H1 (cell line): ENCODE results near the gene TADA3. TPM values are rescaled to one million over a fixed set of nuclear protein-coding genes. Genes with fewer than 3 reads are reported as not detected.

Experiments used
- CTCF ChIA-PET: fragments of 300-600 bp; sonication (Branson Sonifier 250); formaldehyde crosslinking; loops from one replicate; lab custom pipeline; 2021; ENCODE audit not compliant: partially characterized antibody; lab: Charles Lee
- POLR2A ChIA-PET: fragments of 300-600 bp; sonication (Branson Sonifier 250); formaldehyde crosslinking; loops from one replicate; lab custom pipeline; 2021; ENCODE audit warnings: inconsistent platforms; ENCODE audit not compliant: partially characterized antibody; lab: Charles Lee
- DNase-seq, 2 experiments: peaks; one replicate each; pipeline versions ENCODE4 v3.0.0 to v3.0.0-alpha.2; 2010 to 2022; ENCODE audit warnings: low spot score in 2 of 2, low read depth in 1 of 2, mixed read lengths in 1 of 2
- FAIRE-seq: peaks from 2 replicates; lab custom pipeline; 2011; peaks lifted over from hg19 to GRCh38; lab: Jason Lieb, UNC
- H2AFZ ChIP-seq: 2 replicates; pipeline ENCODE4 v1.8.1; 2012; ENCODE audit warnings: low read length, inconsistent platforms
- H2AK5ac ChIP-seq: 2 replicates; pipeline ENCODE4 v1.6.1; 2013; ENCODE audit warnings: low read depth, low read length
- H2BK120ac ChIP-seq: replicated peaks from 2 replicates; pipeline ENCODE3; 2013; ENCODE audit warnings: low read depth, low read length, inconsistent platforms
- H2BK12ac ChIP-seq: 2 replicates; pipeline ENCODE4 v1.6.1; 2013; ENCODE audit warnings: low read depth, low read length
- H2BK15ac ChIP-seq: 2 replicates; pipeline ENCODE4 v1.6.1; 2013; ENCODE audit warnings: low read length
- H2BK20ac ChIP-seq: 2 replicates; pipeline ENCODE4 v1.6.1; 2013; ENCODE audit warnings: low read length
- H2BK5ac ChIP-seq: 2 replicates; pipeline ENCODE4 v1.6.1; 2013; ENCODE audit warnings: low read depth, low read length
- H3K14ac ChIP-seq: 2 replicates; pipeline ENCODE4 v1.6.1; 2013; ENCODE audit warnings: inconsistent platforms; ENCODE audit not compliant: insufficient read length
- H3K18ac ChIP-seq: 2 replicates; pipeline ENCODE4 v1.6.1; 2013; ENCODE audit warnings: low read length; ENCODE audit errors: extremely low read depth
- H3K23ac ChIP-seq: 2 replicates; pipeline ENCODE4 v1.6.1; 2013; ENCODE audit warnings: inconsistent platforms; ENCODE audit not compliant: insufficient read length
- H3K23me2 ChIP-seq: 2 replicates; pipeline ENCODE4 v1.6.1; 2013; ENCODE audit warnings: low read depth, low read length
- H3K27ac ChIP-seq: 2 replicates; pipeline ENCODE4 v1.6.1; 2011; ENCODE audit warnings: low read depth, low read length, inconsistent platforms
- H3K27me3 ChIP-seq, 4 experiments: replicated peaks in 1 of 4; 1 replicate in 1 of 4; 2 replicates in 3 of 4; pipeline versions ENCODE4 v1.6.1 to v1.8.1; 2011 to 2013; ENCODE audit warnings: low read length in 3 of 4, mild to moderate bottlenecking in 3 of 4, inconsistent platforms in 2 of 4, mixed read lengths in 2 of 4, moderate library complexity in 1 of 4; ENCODE audit not compliant: control insufficient read depth in 3 of 4, insufficient read depth in 3 of 4; ENCODE audit errors: extremely low read depth in 1 of 4
- H3K36me3 ChIP-seq, 4 experiments: 2 replicates each; pipeline versions ENCODE4 v1.6.1 to v1.8.1; 2011 to 2013; ENCODE audit warnings: mild to moderate bottlenecking in 4 of 4, low read length in 3 of 4, moderate library complexity in 2 of 4, control low read depth in 1 of 4, inconsistent platforms in 1 of 4; ENCODE audit not compliant: insufficient read depth in 4 of 4, control insufficient read depth in 2 of 4
- H3K4ac ChIP-seq: replicated peaks from 2 replicates; pipeline ENCODE3; 2013; ENCODE audit warnings: low read length, low read depth, mixed read lengths, inconsistent platforms; ENCODE audit not compliant: insufficient read length
- H3K4me1 ChIP-seq, 4 experiments: replicated peaks in 1 of 4; 1 replicate in 1 of 4; 2 replicates in 3 of 4; pipeline versions ENCODE4 v1.6.1 to v1.8.1; 2011 to 2013; ENCODE audit warnings: low read length in 3 of 4, inconsistent platforms in 2 of 4, mixed read lengths in 1 of 4; ENCODE audit not compliant: insufficient read depth in 4 of 4, control insufficient read depth in 3 of 4
- H3K4me2 ChIP-seq, 2 experiments: 2 replicates each; pipeline versions ENCODE4 v1.6.1 to v1.8.1; 2011 to 2013; ENCODE audit warnings: low read depth in 2 of 2, low read length in 2 of 2, control low read depth in 1 of 2, inconsistent platforms in 1 of 2, mild to moderate bottlenecking in 1 of 2; ENCODE audit not compliant: insufficient read depth in 1 of 2
- H3K4me3 ChIP-seq, 4 experiments: fragments of 200-600, 300-600 bp in 1 of 4; sonication (generic), shearing (Covaris generic), sonication (Bioruptor Twin) in 1 of 4; 2 replicates each; pipeline versions ENCODE4 v1.5.1 to v1.8.1; 2011 to 2016; ENCODE audit warnings: low read length in 4 of 4, low read depth in 3 of 4, control low read depth in 2 of 4, inconsistent platforms in 2 of 4, mild to moderate bottlenecking in 2 of 4, mixed read lengths in 1 of 4, moderate library complexity in 1 of 4; ENCODE audit not compliant: insufficient read depth in 2 of 4; ENCODE audit errors: extremely low read depth in 1 of 4
- H3K56ac ChIP-seq: replicated peaks from 2 replicates; pipeline ENCODE3; 2013; ENCODE audit warnings: low read depth, mild to moderate bottlenecking, mixed read lengths, low read length, inconsistent platforms; ENCODE audit not compliant: insufficient read length
- H3K79me1 ChIP-seq: 2 replicates; pipeline ENCODE4 v1.6.1; 2013; ENCODE audit warnings: low read depth, low read length, control low read depth
- H3K79me2 ChIP-seq, 2 experiments: 2 replicates each; pipeline versions ENCODE4 v1.6.1 to v1.8.1; 2012 to 2013; ENCODE audit warnings: low read length in 2 of 2, mild to moderate bottlenecking in 2 of 2, inconsistent platforms in 1 of 2; ENCODE audit not compliant: insufficient read depth in 2 of 2, control insufficient read depth in 1 of 2
- H3K9ac ChIP-seq, 4 experiments: replicated peaks in 1 of 4; 1 replicate in 1 of 4; 2 replicates in 3 of 4; pipeline versions ENCODE4 v1.6.1 to v1.8.1; 2011 to 2013; ENCODE audit warnings: low read depth in 3 of 4, low read length in 3 of 4, control low read depth in 2 of 4, mild to moderate bottlenecking in 2 of 4, moderate library complexity in 2 of 4, inconsistent platforms in 1 of 4; ENCODE audit errors: extremely low read depth in 1 of 4
- H3K9me3 ChIP-seq, 2 experiments: 2 replicates each; pipeline versions ENCODE4 v1.6.1 to v1.8.1; 2012 to 2013; ENCODE audit warnings: mild to moderate bottlenecking in 2 of 2, moderate library complexity in 2 of 2, control low read depth in 1 of 2, inconsistent platforms in 1 of 2, low read depth in 1 of 2, low read length in 1 of 2, mixed read lengths in 1 of 2; ENCODE audit not compliant: insufficient read depth in 2 of 2
- H4K20me1 ChIP-seq, 2 experiments: replicated peaks in 1 of 2; 2 replicates each; pipeline versions ENCODE3 to v1.8.1; 2011 to 2013; ENCODE audit warnings: inconsistent platforms in 2 of 2, low read length in 2 of 2, mild to moderate bottlenecking in 1 of 2; ENCODE audit not compliant: insufficient read depth in 2 of 2, control insufficient read depth in 1 of 2
- H4K5ac ChIP-seq: 2 replicates; pipeline ENCODE4 v1.6.1; 2013; ENCODE audit warnings: low read length, low read depth, mixed read lengths, inconsistent platforms; ENCODE audit not compliant: insufficient read length
- H4K8ac ChIP-seq: 2 replicates; pipeline ENCODE4 v1.8.0; 2013; ENCODE audit warnings: mild to moderate bottlenecking, moderate library complexity, low read length, inconsistent platforms; ENCODE audit not compliant: insufficient read depth; ENCODE audit errors: extremely low read depth
- H4K91ac ChIP-seq: replicated peaks from 2 replicates; pipeline ENCODE3; 2013; ENCODE audit warnings: low read length, mixed read lengths, inconsistent platforms; ENCODE audit not compliant: insufficient read length
- CBX5 ChIP-seq: fragments of 300-800, 300-1000 bp; sonication (generic); IDR thresholded peaks from 2 replicates; pipeline ENCODE4 v1.7.1; 2016; ENCODE audit warnings: antibody characterized with exemption, low read length, low read depth
- CBX8 ChIP-seq: fragments of 300-800, 300-1000 bp; sonication (generic); IDR thresholded peaks from 2 replicates; pipeline ENCODE4 v1.7.1; 2016; ENCODE audit warnings: low read depth, low read length, borderline replicate concordance
- HDAC2 ChIP-seq, 2 experiments: fragments of 300-600 bp in 1 of 2; sonication (generic) in 1 of 2; IDR thresholded peaks; 2 replicates each; pipeline ENCODE4 v1.6.1; 2011 to 2012; ENCODE audit warnings: low read depth in 2 of 2, low read length in 2 of 2, mild to moderate bottlenecking in 2 of 2, moderate library complexity in 2 of 2, borderline replicate concordance in 1 of 2, inconsistent platforms in 1 of 2
- HDAC6 ChIP-seq: IDR thresholded peaks from one replicate; pipeline ENCODE4 v1.7.1; 2012; ENCODE audit warnings: low read depth, mild to moderate bottlenecking, inconsistent platforms, low read length, moderate library complexity
- JUN ChIP-seq: IDR thresholded peaks from 2 replicates; pipeline ENCODE4 v1.6.1; 2011; ENCODE audit warnings: low read depth, mild to moderate bottlenecking, improper control_type of control experiment, low read length
- KDM4A ChIP-seq: IDR thresholded peaks from one replicate; pipeline ENCODE4 v1.7.1; 2012; ENCODE audit warnings: low read depth, mild to moderate bottlenecking, moderate library complexity, low read length, inconsistent platforms; ENCODE audit not compliant: severe bottlenecking
- POLR2A ChIP-seq, 2 experiments: IDR thresholded peaks; 1 replicate in 1 of 2; 2 replicates in 1 of 2; pipeline ENCODE4 v1.6.1; 2011; ENCODE audit warnings: low read depth in 2 of 2, low read length in 2 of 2, mild to moderate bottlenecking in 2 of 2; ENCODE audit errors: control extremely low read depth in 1 of 2
- RAD21 ChIP-seq, 2 experiments: IDR thresholded peaks in 1 of 2; conservative IDR thresholded peaks in 1 of 2; 2 replicates each; pipeline ENCODE4 v1.6.1; 2011; ENCODE audit warnings: low read depth in 2 of 2, low read length in 2 of 2, improper control_type of control experiment in 1 of 2, inconsistent platforms in 1 of 2, mild to moderate bottlenecking in 1 of 2, moderate library complexity in 1 of 2
- RFX5 ChIP-seq: IDR thresholded peaks from 2 replicates; pipeline ENCODE4 v1.6.1; 2011; ENCODE audit warnings: low read depth, low read length, improper control_type of control experiment, borderline replicate concordance
- RNF2 ChIP-seq: fragments of 200-900, 300-1000 bp; sonication (generic); IDR thresholded peaks from 2 replicates; pipeline ENCODE4 v1.7.1; 2016; ENCODE audit warnings: borderline replicate concordance, low read depth, mild to moderate bottlenecking, antibody characterized with exemption, low read length; ENCODE audit not compliant: poor library complexity, severe bottlenecking; ENCODE audit errors: missing control alignments
- SIRT6 ChIP-seq: IDR thresholded peaks from one replicate; pipeline ENCODE4 v1.7.1; 2012; ENCODE audit warnings: low read length, inconsistent platforms
- SIX5 ChIP-seq: IDR thresholded peaks from 2 replicates; pipeline ENCODE4 v1.6.1; 2011; ENCODE audit warnings: mild to moderate bottlenecking, low read depth, low read length
- TAF1 ChIP-seq: IDR thresholded peaks from 2 replicates; pipeline ENCODE4 v1.6.1; 2011; ENCODE audit warnings: mild to moderate bottlenecking, low read depth, low read length
- TBP ChIP-seq: IDR thresholded peaks from 2 replicates; pipeline ENCODE4 v1.6.1; 2011; ENCODE audit warnings: low read depth, low read length, improper control_type of control experiment
- WGBS, 2 experiments: shearing (Covaris generic) in 1 of 2; methylation state at CpG; one replicate each; pipeline versions ENCODE4 v1.1.6 to v1.1.7; 2013 to 2015; ENCODE audit warnings: low lambda C conversion rate in 2 of 2, mixed read lengths in 2 of 2, inconsistent platforms in 1 of 2, low coverage in 1 of 2, missing lambda C conversion rate in 1 of 2; ENCODE audit not compliant: insufficient replicate concordance in 2 of 2, insufficient coverage in 1 of 2, insufficient read length in 1 of 2; ENCODE audit errors: extremely low coverage in 1 of 2, missing lambda C conversion rate in 1 of 2; 5-methylcytosine and 5-hydroxymethylcytosine counted together
- polyA plus RNA-seq, 7 experiments: library from polyadenylated mRNA; depleted of rRNA in 3 of 7; stranded (reverse) in 5 of 7; unstranded in 2 of 7; fragments of >200 nt in 5 of 7; fragments of 200-250 nt in 2 of 7; gene quantifications; 1 replicate in 5 of 7; 2 replicates in 1 of 7; 4 replicates in 1 of 7; pipeline versions ENCODE4 v1.2.1 to v1.2.3, GENCODE V29; 2011 to 2013; ENCODE audit warnings: missing spikeins in 2 of 7, mixed read lengths in 2 of 7
- total RNA-seq: library from RNA; stranded (reverse); fragmentation: NEBNext Ultra II Directional; extraction: Animal tissue kit (Norgen Biotek cat#: 25700); gene quantifications from 2 replicates; pipeline ENCODE4 v1.2.1, GENCODE V29; 2021

The TADA3 gene
- total and polyA plus RNA-seq, 2 of the 8 experiments (the other 6 are each of a cell fraction or from before 2014, with no cell fraction given), result 43.4 to 50.3 TPM

DNA sequence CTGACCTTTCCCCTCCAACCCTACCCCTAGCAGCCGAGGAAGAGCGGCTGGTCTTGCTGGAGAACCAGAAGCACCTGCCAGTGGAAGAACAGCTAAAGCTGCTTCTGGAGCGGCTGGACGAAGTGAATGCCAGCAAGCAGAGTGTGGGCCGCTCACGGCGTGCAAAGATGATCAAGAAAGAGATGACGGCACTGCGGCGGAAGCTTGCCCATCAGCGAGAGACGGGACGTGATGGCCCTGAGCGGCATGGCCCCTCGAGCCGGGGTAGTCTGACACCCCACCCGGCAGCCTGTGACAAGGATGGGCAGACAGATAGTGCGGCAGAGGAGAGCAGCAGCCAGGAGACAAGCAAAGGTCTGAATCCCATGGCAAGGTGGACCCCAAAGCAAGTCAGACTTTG lies 48.7 kb downstream of the TADA3 start:
- H3K56ac ChIP-seq, result no peak overlapping the region
- no peak overlapping the region for H4K8ac ChIP-seq
- no peak overlapping the region for H3K23ac ChIP-seq
- FAIRE-seq, result no peak
- no peak overlapping the region for H2BK15ac ChIP-seq
- no peak overlapping the region for H4K91ac ChIP-seq
- POLR2A ChIA-PET, result interaction anchor here (1.2 to 6.7 kb wide), 3 partner anchors 10 to 100 kb away, joined by 3 to 56 read pairs (median 4); partner anchors contain the start of gene BRPF1
- no peak overlapping the region for H2BK20ac ChIP-seq
- H4K20me1 ChIP-seq, result peaks cover 2 to 14% of the 10 kb centered on the region in 2 experiments
- H4K5ac ChIP-seq, result no peak overlapping the region
- no peak overlapping the region for H3K27ac ChIP-seq
- H3K4me1 ChIP-seq, result no peaks in the 10 kb centered on the region
- H3K9me3 ChIP-seq, result no peaks in the 10 kb centered on the region
- no peak overlapping the region for H3K4me3 ChIP-seq
- no peak overlapping the region for H3K4ac ChIP-seq
- peaks cover 66 to 98% (median 90%) of the 10 kb centered on the region in 4 experiments for H3K36me3 ChIP-seq
- no peak overlapping the region for H2BK5ac ChIP-seq
- peaks cover 5% of the 10 kb centered on the region; the same call in 1 of the 2 replicates for H3K79me1 ChIP-seq
- H3K79me2 ChIP-seq, result no peaks in the 10 kb centered on the region
- no peak for DNase-seq
- H2AFZ ChIP-seq, result no peak overlapping the region
- H2BK120ac ChIP-seq, result no peak overlapping the region
- CTCF ChIA-PET, result interaction anchor here (1.7 to 2.4 kb wide), 3 partner anchors 11 to 241 kb away, joined by 5 to 11 read pairs (median 10); no protein-coding TSS in a partner anchor
- H2BK12ac ChIP-seq, result no peak overlapping the region
- H3K23me2 ChIP-seq, result no peaks in the 10 kb centered on the region
- H3K9ac ChIP-seq, result no peak overlapping the region
- no peak overlapping the region for H3K4me2 ChIP-seq
- 0 out of 7 replicates have a peak, but pooled peaks cover 0 to 2% (median 0%) of the 10 kb centered on the region in 4 experiments for H3K27me3 ChIP-seq
- H3K14ac ChIP-seq, result no peak overlapping the region
- 98% methylated on average over 18 of the region's 18 CpGs; no CpG with 5 or more reads in 1 of the 2 experiments for WGBS, 2 experiments
- H3K18ac ChIP-seq, result no peak overlapping the region
- no peak overlapping the region for H2AK5ac ChIP-seq
- TF ChIP-seq SIX5, result no peak
- no peak for TF ChIP-seq HDAC6
- no peak for TF ChIP-seq TAF1
- TF ChIP-seq RFX5, result no peak
- TF ChIP-seq CBX8, result no peak
- no peak for TF ChIP-seq KDM4A
- TF ChIP-seq RNF2, result no peak
- no peak for TF ChIP-seq SIRT6
- no peak for TF ChIP-seq HDAC2 (IDR thresholded peaks at IDR 0.05; ENCODE audit: borderline replicate concordance in 1 of 2, low read depth in 2 of 2, low read length in 2 of 2)
- no peak for TF ChIP-seq JUN
- no peak for TF ChIP-seq POLR2A (IDR thresholded peaks at IDR 0.05; ENCODE audit: control extremely low read depth in 1 of 2, low read depth in 2 of 2, low read length in 2 of 2)
- no peak for TF ChIP-seq CBX5
- TF ChIP-seq RAD21 (IDR thresholded peaks at IDR 0.05 in 1 of 2, conservative IDR thresholded peaks at IDR 0.05 in 1 of 2; ENCODE audit: low read depth in 2 of 2, low read length in 2 of 2), result no peak
- no peak for TF ChIP-seq TBP
